SK-N-SH treated with all-trans-retinoic acid at 6 μM for 48 hours (cell line): ENCODE results near the gene ZNF146.
"Not testable (repeated sequence)": the region's sequence is repeated elsewhere in the genome, so short reads cannot be mapped to it uniquely, and the experiment has no call there.

Experiments
- BACH2 ChIP-seq: fragments of 250-450 bp; sonication (Bioruptor Pico); IDR thresholded peaks from 2 replicates; pipeline ENCODE4 v1.9.0; 2021; ENCODE audit warnings: mild to moderate bottlenecking, borderline replicate concordance
- CREB5 ChIP-seq: fragments of 250-450 bp; sonication (Bioruptor Pico); IDR thresholded peaks from 2 replicates; pipeline ENCODE4 v1.5.1; 2020; ENCODE audit warnings: low read depth, mild to moderate bottlenecking, moderate library complexity
- CSRNP3 ChIP-seq: fragments of 250-450 bp; sonication (Bioruptor Pico); IDR thresholded peaks from 2 replicates; pipeline ENCODE4 v1.5.1; 2021; ENCODE audit warnings: mild to moderate bottlenecking, moderate library complexity
- OSR1 ChIP-seq: fragments of 250-450 bp; sonication (Bioruptor Pico); IDR thresholded peaks from 2 replicates; pipeline ENCODE4 v1.8.0; 2022; ENCODE audit warnings: moderate library complexity, mild to moderate bottlenecking, inconsistent platforms
- SNAI2 ChIP-seq: fragments of 250-450 bp; sonication (Bioruptor Pico); IDR thresholded peaks from 2 replicates; pipeline ENCODE4 v1.5.0; 2020; ENCODE audit warnings: mild to moderate bottlenecking, moderate library complexity
- ZFP3 ChIP-seq: fragments of 250-450 bp; sonication (Bioruptor Pico); IDR thresholded peaks from 2 replicates; pipeline ENCODE4 v1.5.0; 2020; ENCODE audit warnings: mild to moderate bottlenecking, moderate library complexity
- ZNF565 ChIP-seq: fragments of 450-650 bp; formaldehyde crosslinking; conservative IDR thresholded peaks from 2 replicates; pipeline ENCODE4 v1.5.0; 2020; ENCODE audit warnings: low read depth, mild to moderate bottlenecking, moderate library complexity

GRCh38 chr19:36268081-36268480, 53.2 kb downstream of the ZNF146 start:
- not testable (repeated sequence) for TF ChIP-seq SNAI2, OSR1, CREB5, BACH2, ZNF565, ZFP3, CSRNP3 (CRISPR knock-in tag)
